ENCODE data around the gene ENG.

ENG gene

GRCh38 chr9:127817881-127818434 is 36.5 kb downstream of the ENG start:
- H3K4me3 ChIP-seq (replicated peaks; ENCODE audit: low read depth, low read length) = no peak overlapping the region
- DNase-seq (ENCODE audit: extremely low read depth, low read depth) = no peak
- TF ChIP-seq CTCF (IDR thresholded peaks at IDR 0.05; ENCODE audit: low read depth, low read length, missing control alignments) = no peak

GRCh38 chr9:127816728-127817127 is 37.7 kb downstream of the ENG start:
- no peak overlapping the region for H3K4me3 ChIP-seq (replicated peaks; ENCODE audit: low read depth, low read length)
- DNase-seq (ENCODE audit: extremely low read depth, low read depth) = no peak
- TF ChIP-seq CTCF (IDR thresholded peaks at IDR 0.05; ENCODE audit: low read depth, low read length, missing control alignments) = no peak

- no peak overlapping the region for H3K4me3 ChIP-seq (replicated peaks; ENCODE audit: low read depth, low read length)
These were observed 38.1 kb downstream of the ENG start for GRCh38 chr9:127816362-127816725.

GRCh38 chr9:127815512-127816361 is 38.7 kb downstream of the ENG start:
- H3K4me3 ChIP-seq (replicated peaks; ENCODE audit: low read depth, low read length) = no peak overlapping the region
- DNase-seq (ENCODE audit: extremely low read depth, low read depth) = no peak
- TF ChIP-seq CTCF (IDR thresholded peaks at IDR 0.05; ENCODE audit: low read depth, low read length, missing control alignments) = no peak

More at GRCh38 chr9:127816362-127816725, 38.1 kb downstream of the ENG start:
- DNase-seq (ENCODE audit: extremely low read depth, low read depth) = no peak
- no peak for TF ChIP-seq CTCF (IDR thresholded peaks at IDR 0.05; ENCODE audit: low read depth, low read length, missing control alignments)

GRCh38 chr9:127814619-127815511 is 39.6 kb downstream of the ENG start:
- DNase-seq (ENCODE audit: extremely low read depth, low read depth) = no peak
- TF ChIP-seq CTCF (IDR thresholded peaks at IDR 0.05; ENCODE audit: low read depth, low read length, missing control alignments) = no peak
- no peak overlapping the region for H3K4me3 ChIP-seq (replicated peaks; ENCODE audit: low read depth, low read length)

GRCh38 chr9:127813686-127814226 is 40.7 kb downstream of the ENG start:
- no peak for DNase-seq (ENCODE audit: extremely low read depth, low read depth)
- no peak overlapping the region for H3K4me3 ChIP-seq (replicated peaks; ENCODE audit: low read depth, low read length)
- no peak for TF ChIP-seq CTCF (IDR thresholded peaks at IDR 0.05; ENCODE audit: low read depth, low read length, missing control alignments)
